GM23338 (cell line): ENCODE measurements around the gene COL16A1. TPM values are rescaled to one million over a fixed set of nuclear protein-coding genes. Genes with fewer than 3 reads are reported as not detected.
A peak's percentile ranks its signal among the peaks of the same experiment; 100 is the strongest.

Experiments used
- ATAC-seq: fragments of 200-7000 bp; cut with Tn5 transposase; 3 replicates; pipeline ENCODE4 v1.9.1; 2020
- DNase-seq: peaks from one replicate; pipeline ENCODE4 v3.0.0-alpha.2; 2015; ENCODE audit warnings: low spot score
- H2AFZ ChIP-seq: fragments of 200-600 bp; sonication (generic); 2 replicates; pipeline ENCODE4 v1.8.0; 2016; ENCODE audit warnings: antibody characterized with exemption, mild to moderate bottlenecking, moderate library complexity
- H3F3A ChIP-seq: fragments of 200-600 bp; sonication (generic); replicated peaks from 2 replicates; pipeline ENCODE4 v1.8.0; 2017; ENCODE audit warnings: antibody characterized with exemption, mixed run types, low read depth
- H3K27ac ChIP-seq: fragments of 200-600 bp; sonication (generic); 2 replicates; pipeline ENCODE4 v1.6.1; 2016; ENCODE audit warnings: low read depth
- H3K27me3 ChIP-seq: fragments of 200-600 bp; sonication (generic); 2 replicates; pipeline ENCODE4 v1.8.0; 2016; ENCODE audit warnings: mild to moderate bottlenecking, mixed run types, moderate library complexity; ENCODE audit not compliant: insufficient read depth
- H3K36me3 ChIP-seq: fragments of 200-600 bp; sonication (generic); 2 replicates; pipeline ENCODE4 v1.8.0; 2016; ENCODE audit warnings: mild to moderate bottlenecking; ENCODE audit not compliant: insufficient read depth
- H3K4me1 ChIP-seq: fragments of 200-600 bp; sonication (generic); 2 replicates; pipeline ENCODE4 v1.8.0; 2016; ENCODE audit warnings: mild to moderate bottlenecking, moderate library complexity; ENCODE audit not compliant: insufficient read depth
- H3K4me2 ChIP-seq: fragments of 200-600 bp; sonication (generic); 2 replicates; pipeline ENCODE4 v1.7.1; 2017; ENCODE audit warnings: mixed run types
- H3K4me3 ChIP-seq: fragments of 200-600 bp; sonication (generic); 2 replicates; pipeline ENCODE4 v1.6.1; 2016; ENCODE audit warnings: mixed run types
- H3K79me2 ChIP-seq: fragments of 200-600 bp; sonication (generic); replicated peaks from 2 replicates; pipeline ENCODE4 v1.8.0; 2017; ENCODE audit warnings: mild to moderate bottlenecking; ENCODE audit not compliant: insufficient read depth
- H3K9me2 ChIP-seq: fragments of 200-600 bp; sonication (generic); 2 replicates; pipeline ENCODE4 v1.8.0; 2017; ENCODE audit not compliant: insufficient read depth
- H4K20me1 ChIP-seq: fragments of 200-600 bp; sonication (generic); replicated peaks from 2 replicates; pipeline ENCODE4 v1.8.0; 2017; ENCODE audit warnings: mild to moderate bottlenecking; ENCODE audit not compliant: insufficient read depth
- H3K27ac Mint-ChIP-seq: 2 replicates; pipeline ENCODE4 v1.8.0; 2020; ENCODE audit warnings: inconsistent platforms, mild to moderate bottlenecking, moderate library complexity, mixed read lengths
- H3K27me3 Mint-ChIP-seq: 3 replicates; pipeline ENCODE4 v1.8.0; 2022; ENCODE audit warnings: low read depth, mild to moderate bottlenecking, moderate library complexity, mixed read lengths, inconsistent platforms; ENCODE audit not compliant: insufficient read depth, poor library complexity
- H3K36me3 Mint-ChIP-seq: 3 replicates; pipeline ENCODE4 v1.8.0; 2021; ENCODE audit warnings: low read depth, mild to moderate bottlenecking, inconsistent platforms, moderate library complexity, mixed read lengths
- H3K4me1 Mint-ChIP-seq: 3 replicates; pipeline ENCODE4 v1.8.0; 2020; ENCODE audit warnings: mild to moderate bottlenecking, inconsistent platforms, mixed read lengths
- H3K4me3 Mint-ChIP-seq: 3 replicates; pipeline ENCODE4 v1.8.0; 2021; ENCODE audit warnings: moderate library complexity, mild to moderate bottlenecking, inconsistent platforms, mixed read lengths
- H3K9me3 Mint-ChIP-seq: 3 replicates; pipeline ENCODE4 v1.8.0; 2020; ENCODE audit warnings: moderate library complexity, mild to moderate bottlenecking, inconsistent platforms, mixed read lengths
- CTCF ChIP-seq, 2 experiments: fragments of 200-600 bp in 1 of 2; sonication (generic) in 1 of 2; conservative IDR thresholded peaks; 2 replicates each; pipeline versions ENCODE4 v1.5.1 to v1.6.1; 2016 to 2017; ENCODE audit warnings: antibody characterized with exemption in 2 of 2, low read depth in 2 of 2, mild to moderate bottlenecking in 2 of 2, moderate library complexity in 1 of 2
- JUNB ChIP-seq: IDR thresholded peaks from one replicate; pipeline ENCODE4 v1.6.1; 2016; ENCODE audit warnings: antibody characterized with exemption; ENCODE audit not compliant: unreplicated experiment
- NANOG ChIP-seq: IDR thresholded peaks from 2 replicates; pipeline ENCODE4 v1.6.1; 2016; ENCODE audit warnings: antibody characterized with exemption, borderline replicate concordance
- REST ChIP-seq: IDR thresholded peaks from one replicate; pipeline ENCODE4 v1.6.1; 2018; ENCODE audit warnings: antibody characterized with exemption; ENCODE audit not compliant: unreplicated experiment
- STAT1 ChIP-seq: IDR thresholded peaks from one replicate; pipeline ENCODE4 v1.6.1; 2016; ENCODE audit warnings: antibody characterized with exemption; ENCODE audit not compliant: unreplicated experiment
- ZNF331 ChIP-seq: fragments of 250-450 bp; sonication (Bioruptor Pico); IDR thresholded peaks from 2 replicates; pipeline ENCODE4 v1.5.0; 2020; ENCODE audit warnings: low read depth, mild to moderate bottlenecking, moderate library complexity
- polyA plus RNA-seq: library from polyadenylated mRNA; unstranded; fragments of >200 nt; fragmentation: Nextera tagmentation; extraction: Ambion mirVana; gene quantifications from 2 replicates; pipeline ENCODE4 v1.2.1, GENCODE V29; 2016
- total RNA-seq: library from RNA; depleted of rRNA; stranded (reverse); fragments of >200 nt; shearing (Covaris generic); gene quantifications from 2 replicates; pipeline ENCODE4 v1.2.3, GENCODE V29; 2014

COL16A1 gene
- total and polyA plus RNA-seq, 2 experiments from 2014 or later: 4.2 to 13.2 TPM

GRCh38 chr1:31654474-31654776 lies 49.4 kb downstream of the COL16A1 start:
- Mint-ChIP-seq H3K4me3 (no peak overlapping the region), H3K27me3 (peaks cover 2% of the 10 kb centered on the region), H3K4me1 (no peaks in the 10 kb centered on the region; the same call in 2 of the 3 replicates), H3K9me3 (no peaks in the 10 kb centered on the region), H3K36me3 (no peaks in the 10 kb centered on the region), H3K27ac (peak overlapping the region; percentile 66; the same call in 1 of the 2 replicates)
- Histone ChIP-seq H3K27me3 (no peaks in the 10 kb centered on the region), H2AFZ (no peak overlapping the region), H4K20me1 (no peaks in the 10 kb centered on the region), H3K27ac (no peak overlapping the region), H3K4me2 (no peak overlapping the region), H3K79me2 (no peaks in the 10 kb centered on the region), H3K4me1 (no peaks in the 10 kb centered on the region), H3K36me3 (no peaks in the 10 kb centered on the region), H3K9me2 (no peaks in the 10 kb centered on the region), H3F3A (no peaks in the 10 kb centered on the region), H3K4me3 (no peak overlapping the region)
- DNase-seq (no peak), ATAC-seq (no peak)
- TF ChIP-seq JUNB: no peak
- no peak for TF ChIP-seq NANOG
- TF ChIP-seq CTCF (conservative IDR thresholded peaks at IDR 0.05; ENCODE audit: low read depth in 2 of 2): no peak
- TF ChIP-seq REST: no peak

GRCh38 chr1:31653717-31654473 lies 49.9 kb downstream of the COL16A1 start:
- H3K27ac Mint-ChIP-seq: no peak overlapping the region
- peaks cover 2% of the 10 kb centered on the region for H3K27me3 Mint-ChIP-seq
- no peak overlapping the region for H3K4me3 Mint-ChIP-seq
- no peaks in the 10 kb centered on the region for H3K9me3 Mint-ChIP-seq
- no peaks in the 10 kb centered on the region for H3K36me3 ChIP-seq
- H2AFZ ChIP-seq: no peak overlapping the region
- ATAC-seq (no peak), DNase-seq (no peak)
- H3K27ac ChIP-seq: no peak overlapping the region
- TF ChIP-seq CTCF (conservative IDR thresholded peaks at IDR 0.05; ENCODE audit: low read depth in 2 of 2) (no peak), ZNF331 (CRISPR knock-in tag) (no peak), NANOG (no peak), STAT1 (no peak)
- H3K36me3 Mint-ChIP-seq: no peaks in the 10 kb centered on the region
- H4K20me1 ChIP-seq: no peaks in the 10 kb centered on the region
- no peaks in the 10 kb centered on the region for H3K79me2 ChIP-seq
- H3K4me3 ChIP-seq: no peak overlapping the region
- H3F3A ChIP-seq: no peaks in the 10 kb centered on the region
- no peaks in the 10 kb centered on the region; the same call in 2 of the 3 replicates for H3K4me1 Mint-ChIP-seq
- H3K4me2 ChIP-seq: no peak overlapping the region
- H3K27me3 ChIP-seq: no peaks in the 10 kb centered on the region
- H3K4me1 ChIP-seq: no peaks in the 10 kb centered on the region
- H3K9me2 ChIP-seq: no peaks in the 10 kb centered on the region
